HL-60 (cell line): ENCODE data around the gene SFMBT2.
A peak's percentile ranks its signal among the peaks of the same experiment; 100 is the strongest.

Experiments
- DNase-seq, 2 experiments: peaks; one replicate each; pipeline ENCODE4 v3.0.0-alpha.2; 2010 to 2020; ENCODE audit warnings: low read depth in 1 of 2, low spot score in 1 of 2
- H3K27ac ChIP-seq: fragments of 250-450 bp; sonication (Bioruptor Pico); replicated peaks from 2 replicates; pipeline ENCODE4 v1.5.1; 2020; ENCODE audit warnings: mild to moderate bottlenecking, moderate library complexity
- H3K27me3 ChIP-seq: fragments of 250-450 bp; sonication (Bioruptor Pico); 2 replicates; pipeline ENCODE4 v1.5.1; 2021; ENCODE audit warnings: mild to moderate bottlenecking, moderate library complexity; ENCODE audit not compliant: insufficient read depth, poor library complexity, severe bottlenecking
- H3K4me3 ChIP-seq: replicated peaks from 2 replicates; pipeline ENCODE4 v1.5.1; 2011; ENCODE audit warnings: mild to moderate bottlenecking, control low read depth, low read length; ENCODE audit not compliant: insufficient read depth
- CTCF ChIP-seq: IDR thresholded peaks from one replicate; pipeline ENCODE4 v1.5.1; 2011; ENCODE audit warnings: low read length, control low read depth, inconsistent platforms; ENCODE audit not compliant: insufficient read depth
- GABPA ChIP-seq: IDR thresholded peaks from 2 replicates; pipeline ENCODE4 v1.6.1; 2012; ENCODE audit warnings: low read depth
- POLR2AphosphoS5 ChIP-seq: IDR thresholded peaks from 2 replicates; pipeline ENCODE4 v1.6.1; 2012; ENCODE audit warnings: low read depth
- REST ChIP-seq: IDR thresholded peaks from 2 replicates; pipeline ENCODE4 v1.6.1; 2012; ENCODE audit warnings: low read depth; ENCODE audit not compliant: insufficient replicate concordance
- SPI1 ChIP-seq: IDR thresholded peaks from 2 replicates; pipeline ENCODE4 v1.6.1; 2012; ENCODE audit warnings: low read depth, mild to moderate bottlenecking, borderline replicate concordance

SFMBT2 gene

GRCh38 chr10:7335977-7336376, 74.9 kb downstream of the SFMBT2 start:
- H3K4me3 ChIP-seq = no peak overlapping the region
- H3K27ac ChIP-seq = no peak overlapping the region
- TF ChIP-seq GABPA (no peak), CTCF (no peak), SPI1 (no peak), REST (no peak), POLR2AphosphoS5 (no peak)
- DNase-seq = no peak
- H3K27me3 ChIP-seq = no peaks in the 10 kb centered on the region

GRCh38 chr10:7334642-7334964, 76.2 kb downstream of the SFMBT2 start:
- H3K4me3 ChIP-seq = no peak overlapping the region
- no peak for DNase-seq
- H3K27ac ChIP-seq = no peak overlapping the region
- H3K27me3 ChIP-seq = no peaks in the 10 kb centered on the region
- TF ChIP-seq CTCF (no peak), SPI1 (no peak), POLR2AphosphoS5 (no peak), GABPA (no peak), REST (no peak)

GRCh38 chr10:7333961-7334641, 76.7 kb downstream of the SFMBT2 start:
- peak in 1 of 2 experiments; percentile 1 for DNase-seq
- H3K27ac ChIP-seq = no peak overlapping the region
- no peak for TF ChIP-seq REST
- no peak for TF ChIP-seq POLR2AphosphoS5
- TF ChIP-seq GABPA = no peak
- TF ChIP-seq CTCF = no peak
- no peak for TF ChIP-seq SPI1
- H3K4me3 ChIP-seq = no peak overlapping the region
- H3K27me3 ChIP-seq = no peaks in the 10 kb centered on the region
